Measurements from ENCODE around the gene RUFY4. TPM values are rescaled to one million over a fixed set of nuclear protein-coding genes. Genes with fewer than 3 reads are reported as not detected.
A peak's percentile ranks its signal among the peaks of the same experiment; 100 is the strongest.

The RUFY4 gene
- total and polyA plus RNA-seq, 7 experiments from 2014 or later: 0.40 to 6.6 (median 2.4) TPM; not detected in 2

DNA sequence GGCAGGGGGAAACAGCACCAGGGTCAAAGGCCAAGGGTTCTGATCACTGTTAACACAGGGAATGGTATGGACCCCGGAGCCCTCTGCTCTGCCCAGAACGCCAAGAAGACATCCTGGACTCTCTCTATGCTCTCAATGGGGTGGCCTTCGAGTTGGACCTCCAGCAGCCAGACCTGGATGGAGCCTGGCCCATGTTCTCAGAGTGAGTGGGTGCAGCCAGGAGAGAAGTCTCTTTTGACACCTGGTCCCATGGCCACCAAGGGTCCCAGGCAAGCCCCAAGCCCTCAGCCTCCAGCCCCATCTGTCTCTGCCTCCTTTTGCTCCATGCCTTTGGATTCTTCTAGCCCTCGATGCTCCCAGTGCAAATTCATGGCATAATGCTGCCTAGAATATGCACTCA, 4.1 kb downstream of the RUFY4 start:
- no peaks in the 10 kb centered on the region for H3K9me3 ChIP-seq (ENCODE audit: control insufficient read depth in 2 of 3, low read length in 3 of 3)
- H3K27me3 ChIP-seq (ENCODE audit: control insufficient read depth in 2 of 2, insufficient read depth in 2 of 2, low read length in 2 of 2): no peaks in the 10 kb centered on the region
- ChIA-PET CTCF (no interaction called here), POLR2A (no interaction called here)
- Mint-ChIP-seq H3K4me3 (no peak overlapping the region), H3K4me1 (peaks cover 0 to 13% (median 5%) of the 10 kb centered on the region in 7 donors), H3K9me3 (no peaks in the 10 kb centered on the region), H3K27me3 (peaks cover 0 to 2% (median 0%) of the 10 kb centered on the region in 5 donors), H3K36me3 (no peaks in the 10 kb centered on the region), H3K27ac (no peak overlapping the region)
- intact Hi-C loops (cut with micrococcal nuclease): no loop called here
- H3K36me3 ChIP-seq (ENCODE audit: control insufficient read depth in 2 of 3, insufficient read depth in 3 of 3, low read length in 3 of 3): no peaks in the 10 kb centered on the region
- ATAC-seq (no peak), DNase-seq (no peak)
- H3K27ac ChIP-seq (ENCODE audit: low read depth, low read length): no peak overlapping the region
- no peak overlapping the region for H3K4me3 ChIP-seq (ENCODE audit: low read length)
- H3K4me1 ChIP-seq (ENCODE audit: control insufficient read depth in 2 of 2, insufficient read depth in 2 of 2, low read length in 2 of 2): peaks cover 4 to 8% of the 10 kb centered on the region in 2 donors

DNA sequence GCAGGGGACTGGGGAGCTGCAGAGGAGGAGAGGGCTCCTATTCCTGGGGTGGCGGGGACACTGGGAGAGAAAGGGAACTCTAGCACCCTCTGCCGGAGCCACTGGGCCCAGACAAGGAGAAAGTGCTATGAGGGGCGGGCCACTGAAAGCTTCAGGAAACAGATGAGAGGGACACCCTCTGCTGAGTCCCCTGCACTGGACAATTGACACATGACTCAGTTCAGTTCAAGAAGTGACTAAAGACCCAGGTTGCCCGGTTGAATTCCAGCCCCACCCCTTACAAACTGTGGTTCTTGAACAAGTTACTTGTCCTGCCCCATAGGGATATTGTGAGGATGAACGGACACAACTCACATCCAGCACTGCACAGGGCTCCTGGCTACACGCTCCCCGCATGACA, 5.0 kb downstream of the RUFY4 start:
- Mint-ChIP-seq H3K27me3 (no peaks in the 10 kb centered on the region), H3K9me3 (no peaks in the 10 kb centered on the region), H3K36me3 (no peaks in the 10 kb centered on the region), H3K4me1 (peaks cover 0 to 6% (median 0%) of the 10 kb centered on the region in 7 donors), H3K4me3 (no peak overlapping the region), H3K27ac (no peak overlapping the region)
- Histone ChIP-seq H3K27ac (ENCODE audit: low read depth, low read length) (no peak overlapping the region), H3K27me3 (ENCODE audit: control insufficient read depth in 2 of 2, insufficient read depth in 2 of 2, low read length in 2 of 2) (no peaks in the 10 kb centered on the region), H3K36me3 (ENCODE audit: control insufficient read depth in 2 of 3, insufficient read depth in 3 of 3, low read length in 3 of 3) (no peaks in the 10 kb centered on the region), H3K4me1 (ENCODE audit: control insufficient read depth in 2 of 2, insufficient read depth in 2 of 2, low read length in 2 of 2) (peaks cover 0 to 2% of the 10 kb centered on the region in 2 donors), H3K4me3 (ENCODE audit: low read length) (no peak overlapping the region), H3K9me3 (ENCODE audit: control insufficient read depth in 2 of 3, low read length in 3 of 3) (no peaks in the 10 kb centered on the region)
- CTCF ChIA-PET: no interaction called here
- POLR2A ChIA-PET: no interaction called here
- DNase-seq (no peak), ATAC-seq (peak; percentile 72)
- intact Hi-C loops (cut with micrococcal nuclease): loop anchor here in 1 of 2 donors (1.0 kb wide), 1 partner anchor 289 kb away; no protein-coding TSS in a partner anchor

DNA sequence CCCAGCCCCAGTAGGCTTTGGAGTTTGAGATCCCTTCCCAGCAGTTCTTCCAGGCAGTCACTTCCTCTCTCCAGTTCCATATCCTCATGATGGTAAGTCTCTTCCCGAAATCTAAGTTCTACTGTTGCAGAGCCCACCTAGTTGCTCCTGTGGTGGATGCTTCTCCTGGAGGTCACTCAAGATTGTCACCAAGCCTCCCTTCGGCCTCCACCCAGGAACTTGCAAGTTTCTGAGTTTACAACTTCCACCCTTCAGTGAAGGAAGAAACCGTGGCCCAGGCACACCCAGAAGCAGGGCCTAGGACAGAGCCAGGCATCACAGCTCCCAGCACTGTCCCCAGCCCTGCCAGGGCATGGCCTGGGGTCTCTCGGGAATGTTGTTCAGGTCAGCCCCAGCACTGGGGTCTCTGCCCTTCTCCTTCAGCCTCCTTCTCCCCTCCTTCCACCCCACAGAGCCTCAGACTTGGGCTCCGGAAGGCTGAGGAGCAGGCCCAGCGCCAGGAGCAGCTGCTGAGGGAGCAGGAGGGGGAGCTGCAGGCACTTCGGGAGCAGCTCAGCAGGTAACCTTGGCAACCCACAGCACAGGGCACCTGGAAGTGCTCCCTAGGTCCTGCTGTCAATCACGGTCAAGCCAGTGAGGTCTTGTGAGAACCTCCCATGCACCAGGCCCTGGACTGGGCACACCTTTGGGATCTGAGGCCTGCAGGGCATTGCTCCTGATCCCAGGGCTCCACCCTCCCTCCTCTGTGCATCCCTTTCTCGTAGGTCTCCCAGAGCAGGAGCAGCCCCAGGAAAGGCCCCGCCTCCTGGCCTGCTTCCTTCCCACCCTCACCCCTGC, 7.1 kb downstream of the RUFY4 start:
- Mint-ChIP-seq H3K9me3 (no peaks in the 10 kb centered on the region), H3K4me3 (no peak overlapping the region), H3K4me1 (peaks cover 0 to 3% (median 0%) of the 10 kb centered on the region in 7 donors), H3K27ac (no peak overlapping the region), H3K27me3 (no peaks in the 10 kb centered on the region), H3K36me3 (no peaks in the 10 kb centered on the region)
- H3K27me3 ChIP-seq (ENCODE audit: control insufficient read depth in 2 of 2, insufficient read depth in 2 of 2, low read length in 2 of 2): no peaks in the 10 kb centered on the region
- ATAC-seq (no peak), DNase-seq (no peak)
- H3K36me3 ChIP-seq (ENCODE audit: control insufficient read depth in 2 of 3, insufficient read depth in 3 of 3, low read length in 3 of 3): no peaks in the 10 kb centered on the region
- intact Hi-C loops (cut with micrococcal nuclease): no loop called here
- POLR2A ChIA-PET: no interaction called here
- no peaks in the 10 kb centered on the region for H3K4me1 ChIP-seq (ENCODE audit: control insufficient read depth in 2 of 2, insufficient read depth in 2 of 2, low read length in 2 of 2)
- H3K9me3 ChIP-seq (ENCODE audit: control insufficient read depth in 2 of 3, low read length in 3 of 3): no peaks in the 10 kb centered on the region
- CTCF ChIA-PET: interaction anchor here (0.6 kb wide), 1 partner anchor 32 kb away, joined by 4 read pairs; no protein-coding TSS in a partner anchor
- H3K4me3 ChIP-seq (ENCODE audit: low read length): no peak overlapping the region
- no peak overlapping the region for H3K27ac ChIP-seq (ENCODE audit: low read depth, low read length)

DNA sequence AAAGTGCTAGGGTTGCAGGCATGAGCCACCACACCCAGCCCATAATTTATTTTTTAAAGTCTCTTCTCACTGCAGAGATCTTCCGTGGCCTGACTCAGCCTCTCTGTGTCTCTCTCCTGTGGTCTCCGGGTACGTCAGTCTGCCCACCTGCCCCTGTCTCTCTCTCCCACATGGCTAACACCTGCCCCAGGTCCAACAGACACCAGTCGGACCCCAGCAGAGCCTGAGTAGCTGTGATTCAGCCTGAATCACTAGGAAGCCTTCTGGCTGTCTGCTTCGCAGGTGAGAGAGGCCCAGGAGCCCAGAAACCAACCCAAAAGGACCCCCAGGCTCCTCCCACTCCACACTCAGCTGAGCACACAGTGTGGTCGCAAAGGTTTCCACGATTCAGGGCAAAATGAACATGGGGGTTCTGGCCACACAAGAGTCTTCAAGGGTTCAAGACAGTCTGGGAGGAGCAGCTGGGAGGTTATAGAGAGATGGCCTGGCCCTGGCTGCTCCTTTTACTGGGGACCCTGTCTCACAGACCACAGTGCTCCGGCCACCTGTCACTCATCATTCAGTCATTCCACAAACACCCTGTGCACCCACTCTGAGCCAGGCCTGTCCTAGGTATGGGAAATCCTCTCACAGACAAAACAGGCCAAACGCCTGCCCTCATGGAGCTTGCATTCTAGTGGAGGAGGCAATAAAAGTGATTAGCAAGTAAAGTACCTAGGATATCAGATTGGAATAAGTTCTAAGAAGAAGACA, 8.6 kb downstream of the RUFY4 start:
- Histone ChIP-seq H3K27ac (ENCODE audit: low read depth, low read length) (no peak overlapping the region), H3K36me3 (ENCODE audit: control insufficient read depth in 2 of 3, insufficient read depth in 3 of 3, low read length in 3 of 3) (no peaks in the 10 kb centered on the region), H3K27me3 (ENCODE audit: control insufficient read depth in 2 of 2, insufficient read depth in 2 of 2, low read length in 2 of 2) (no peaks in the 10 kb centered on the region), H3K9me3 (ENCODE audit: control insufficient read depth in 2 of 3, low read length in 3 of 3) (no peaks in the 10 kb centered on the region), H3K4me1 (ENCODE audit: control insufficient read depth in 2 of 2, insufficient read depth in 2 of 2, low read length in 2 of 2) (no peaks in the 10 kb centered on the region), H3K4me3 (ENCODE audit: low read length) (no peak overlapping the region)
- ChIA-PET CTCF (no interaction called here), POLR2A (no interaction called here)
- no peak overlapping the region for H3K4me3 Mint-ChIP-seq
- H3K36me3 Mint-ChIP-seq: peaks cover 0 to 3% (median 0%) of the 10 kb centered on the region in 5 donors
- intact Hi-C loops (cut with micrococcal nuclease): no loop called here
- peaks cover 0 to 5% (median 0%) of the 10 kb centered on the region in 7 donors for H3K4me1 Mint-ChIP-seq
- H3K27ac Mint-ChIP-seq: no peak overlapping the region
- H3K9me3 Mint-ChIP-seq: no peaks in the 10 kb centered on the region
- ATAC-seq (no peak), DNase-seq (no peak)
- peaks cover 0 to 4% (median 0%) of the 10 kb centered on the region in 5 donors for H3K27me3 Mint-ChIP-seq

DNA sequence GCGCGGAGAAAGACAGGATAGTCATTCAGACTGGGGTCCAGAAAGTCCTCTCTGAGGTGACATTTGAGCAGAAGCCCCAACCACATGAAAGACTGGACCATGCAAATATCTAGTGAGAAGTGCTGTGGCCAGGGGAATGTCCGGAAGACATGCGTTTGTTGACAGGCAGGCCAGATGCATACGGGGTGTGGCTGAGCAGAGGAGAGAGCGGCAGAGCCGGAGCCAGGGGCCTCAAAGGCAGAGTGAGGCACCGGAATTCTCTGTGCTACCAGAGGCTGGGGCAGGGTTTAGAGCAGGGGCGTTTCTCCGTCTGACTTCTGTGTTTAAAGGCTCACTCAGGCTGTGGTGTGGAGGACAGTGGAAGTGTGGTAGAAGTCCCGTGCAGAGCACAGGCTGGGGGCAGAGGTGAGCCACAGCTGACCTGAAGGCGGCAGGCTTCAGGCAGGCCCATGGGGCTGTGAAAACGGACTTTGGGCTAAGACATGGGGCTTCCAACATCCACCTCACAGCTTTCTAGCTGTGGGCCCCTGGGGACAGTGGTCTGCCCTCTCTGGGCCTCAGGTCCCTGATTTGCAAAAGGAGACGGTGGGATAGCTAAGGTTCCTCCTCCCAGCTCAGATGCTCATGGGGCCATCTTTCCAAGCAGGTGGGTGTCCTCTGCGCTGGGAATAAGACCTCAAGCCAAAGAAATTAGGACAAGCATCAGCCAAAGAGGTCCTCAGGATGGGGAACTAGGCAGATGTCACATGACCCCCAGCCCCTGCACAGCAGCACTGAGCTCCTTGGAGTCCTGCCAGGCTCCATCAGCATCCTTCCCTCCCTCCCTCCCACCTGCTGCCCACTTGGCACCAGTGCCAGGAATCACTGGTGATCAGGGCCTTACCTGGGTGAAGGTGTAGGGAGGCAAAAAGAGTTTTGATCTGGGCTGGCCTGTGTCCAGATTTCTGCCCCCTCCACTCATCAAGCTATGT, 11.2 kb downstream of the RUFY4 start:
- CTCF ChIA-PET: interaction anchor here (0.5 to 1.2 kb wide), 2 partner anchors 11 to 18 kb away, joined by 3 to 5 read pairs; partner anchors contain the start of gene RUFY4
- Histone ChIP-seq H3K27me3 (ENCODE audit: control insufficient read depth in 2 of 2, insufficient read depth in 2 of 2, low read length in 2 of 2) (no peaks in the 10 kb centered on the region), H3K4me3 (ENCODE audit: low read length) (no peak overlapping the region), H3K4me1 (ENCODE audit: control insufficient read depth in 2 of 2, insufficient read depth in 2 of 2, low read length in 2 of 2) (no peaks in the 10 kb centered on the region), H3K9me3 (ENCODE audit: control insufficient read depth in 2 of 3, low read length in 3 of 3) (no peaks in the 10 kb centered on the region), H3K36me3 (ENCODE audit: control insufficient read depth in 2 of 3, insufficient read depth in 3 of 3, low read length in 3 of 3) (no peaks in the 10 kb centered on the region), H3K27ac (ENCODE audit: low read depth, low read length) (no peak overlapping the region)
- H3K27me3 Mint-ChIP-seq: peaks cover 0 to 5% (median 0%) of the 10 kb centered on the region in 5 donors
- H3K36me3 Mint-ChIP-seq: peaks cover 0 to 3% (median 3%) of the 10 kb centered on the region in 5 donors
- H3K4me1 Mint-ChIP-seq: peaks cover 0 to 5% (median 0%) of the 10 kb centered on the region in 7 donors
- ATAC-seq: no peak
- H3K4me3 Mint-ChIP-seq: no peak overlapping the region
- no peak for DNase-seq
- peak overlapping the region in 1 of 9 donors; percentile 13 for H3K27ac Mint-ChIP-seq
- H3K9me3 Mint-ChIP-seq: peaks cover 0 to 9% (median 0%) of the 10 kb centered on the region in 11 donors
- intact Hi-C loops (cut with micrococcal nuclease): no loop called here
- POLR2A ChIA-PET: no interaction called here

DNA sequence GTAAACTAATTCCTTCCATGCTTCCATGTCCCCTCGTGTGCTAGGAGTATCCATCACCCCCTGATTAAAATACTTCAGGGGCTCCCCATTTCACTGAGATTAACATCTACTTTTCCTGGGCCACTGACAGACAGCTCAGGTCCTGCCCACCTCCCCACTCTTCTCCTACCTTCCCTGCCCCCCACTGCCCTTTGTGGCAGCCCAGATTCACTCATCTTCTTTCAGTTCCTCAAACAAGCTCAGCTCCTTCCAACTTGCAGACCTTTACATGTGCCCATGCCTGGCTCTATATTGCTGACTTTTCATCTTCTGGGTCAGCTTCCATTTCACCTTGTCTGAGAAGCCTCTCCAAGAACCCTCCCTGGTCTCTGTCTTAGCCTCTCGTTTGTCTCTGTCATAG, 12.0 kb downstream of the RUFY4 start:
- no peaks in the 10 kb centered on the region for H3K4me1 ChIP-seq (ENCODE audit: control insufficient read depth in 2 of 2, insufficient read depth in 2 of 2, low read length in 2 of 2)
- CTCF ChIA-PET: interaction anchor here (0.5 kb wide), 1 partner anchor 18 kb away, joined by 5 read pairs; no protein-coding TSS in a partner anchor
- H3K27ac Mint-ChIP-seq: no peak overlapping the region

More for the DNA sequence above, 12.0 kb downstream of the RUFY4 start:
- H3K36me3 Mint-ChIP-seq: peaks cover 0 to 12% (median 3%) of the 10 kb centered on the region in 5 donors
- H3K4me3 Mint-ChIP-seq: no peak overlapping the region
- POLR2A ChIA-PET: no interaction called here
- Histone ChIP-seq H3K36me3 (ENCODE audit: control insufficient read depth in 2 of 3, insufficient read depth in 3 of 3, low read length in 3 of 3) (no peaks in the 10 kb centered on the region), H3K9me3 (ENCODE audit: control insufficient read depth in 2 of 3, low read length in 3 of 3) (no peaks in the 10 kb centered on the region), H3K27ac (ENCODE audit: low read depth, low read length) (no peak overlapping the region), H3K27me3 (ENCODE audit: control insufficient read depth in 2 of 2, insufficient read depth in 2 of 2, low read length in 2 of 2) (no peaks in the 10 kb centered on the region), H3K4me3 (ENCODE audit: low read length) (no peak overlapping the region)
- DNase-seq (no peak), ATAC-seq (no peak)
- intact Hi-C loops (cut with micrococcal nuclease): no loop called here
- H3K9me3 Mint-ChIP-seq: peaks cover 0 to 17% (median 4%) of the 10 kb centered on the region in 11 donors
- H3K27me3 Mint-ChIP-seq: peaks cover 0 to 5% (median 2%) of the 10 kb centered on the region in 5 donors
- peaks cover 0 to 4% (median 0%) of the 10 kb centered on the region in 7 donors for H3K4me1 Mint-ChIP-seq

Measured in naive thymus-derived CD4-positive, alpha-beta T cell (primary cell).